Kidney glomerular epithelial cell (primary cell): ENCODE measurements around the gene PRRG1.
"Not testable (repeated sequence)": the region's sequence is repeated elsewhere in the genome, so short reads cannot be mapped to it uniquely, and the experiment has no call there.

Experiments
- DNase-seq: peaks from one replicate; lab custom pipeline; 2025; lab: John Stamatoyannopoulos, UW

The PRRG1 gene

DNA sequence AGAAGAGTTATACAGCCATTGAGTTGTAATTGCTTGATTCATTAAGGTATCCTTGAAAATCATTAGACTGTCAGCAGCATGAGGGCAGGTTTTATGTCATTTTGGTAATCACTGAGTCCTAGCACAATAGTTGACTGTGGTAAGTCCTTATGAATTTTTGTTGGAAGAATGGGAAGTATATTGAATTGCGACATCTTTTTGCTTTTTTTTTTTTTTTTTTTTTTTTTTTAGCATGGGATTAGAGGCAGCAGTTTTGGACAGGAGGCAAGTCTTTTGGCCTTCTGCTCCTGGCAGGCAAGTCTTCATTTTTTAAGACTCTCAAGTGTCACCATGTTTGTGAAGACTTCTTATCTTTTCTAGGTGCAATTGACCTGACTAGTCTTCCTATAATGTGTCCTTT, 29.7 kb downstream of the PRRG1 start:
- DNase-seq, result no peak

DNA sequence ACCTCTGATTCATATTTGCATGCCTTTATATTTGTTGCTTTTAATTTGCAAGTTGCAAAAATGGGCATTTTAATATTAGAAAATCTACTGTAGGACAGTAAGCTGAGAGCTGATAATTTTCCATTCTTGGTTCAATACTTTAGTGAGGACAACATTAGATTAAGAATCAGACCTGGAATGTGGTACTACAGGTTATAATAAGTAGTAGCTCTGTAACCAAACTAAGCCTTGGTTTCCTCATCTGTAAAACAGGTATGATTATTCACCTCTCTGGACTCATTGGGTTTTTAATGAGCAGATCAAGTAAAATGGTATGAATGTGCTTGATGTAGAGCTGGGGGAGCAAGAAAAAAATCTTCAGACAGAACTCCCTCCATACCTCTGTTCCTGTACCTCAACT, 31.1 kb downstream of the PRRG1 start:
- no peak for DNase-seq

DNA sequence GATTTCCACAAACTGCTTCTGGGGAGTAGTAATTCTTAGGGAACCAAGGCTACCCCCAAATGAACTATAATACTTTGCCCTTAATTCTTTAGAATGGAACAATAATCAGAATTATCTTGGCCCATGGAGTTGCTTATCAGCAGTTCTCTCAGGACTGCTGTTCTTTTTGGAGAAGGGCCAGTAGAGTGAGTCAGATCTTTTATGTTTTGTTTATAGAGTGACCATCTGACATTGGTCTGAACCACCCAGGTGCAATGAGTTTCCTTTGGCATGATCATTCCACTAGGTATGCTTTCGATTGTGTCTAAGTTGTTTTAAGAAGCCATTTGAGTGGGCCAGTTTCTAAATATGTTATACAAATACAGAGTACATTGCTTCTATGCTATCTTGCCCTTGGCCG, 31.8 kb downstream of the PRRG1 start:
- DNase-seq, result peak; percentile 68

- DNase-seq, result no peak
Observed at GRCh38 chrX:37383313-37383712, 34.1 kb downstream of the PRRG1 start.

- no peak for DNase-seq
Observed at GRCh38 chrX:37388413-37388812, 39.2 kb downstream of the PRRG1 start.

GRCh38 chrX:37405956-37406355, 56.8 kb downstream of the PRRG1 start:
- DNase-seq, result no peak

DNA sequence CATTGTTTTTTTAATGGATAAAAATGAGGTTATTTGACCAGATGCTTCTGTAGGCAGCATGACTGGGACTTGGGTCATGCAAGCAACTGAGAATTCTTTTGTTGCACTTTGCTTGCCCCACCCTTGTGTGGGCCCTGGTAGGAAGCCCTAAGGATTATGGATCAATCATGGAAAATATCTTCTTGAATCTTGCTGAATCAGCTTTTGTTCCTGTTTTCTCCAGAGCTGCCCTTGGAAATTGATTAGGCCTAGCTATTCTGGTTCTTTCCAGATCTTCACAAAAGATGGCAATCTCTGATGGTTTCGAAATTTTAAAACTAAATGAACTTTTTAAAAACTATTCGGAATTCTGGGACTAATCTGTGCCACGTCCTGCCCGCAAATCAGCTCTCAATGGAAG, 58.6 kb downstream of the PRRG1 start:
- DNase-seq, result no peak

- DNase-seq, result no peak
Observed at GRCh38 chrX:37409278-37409677, 60.1 kb downstream of the PRRG1 start.

DNA sequence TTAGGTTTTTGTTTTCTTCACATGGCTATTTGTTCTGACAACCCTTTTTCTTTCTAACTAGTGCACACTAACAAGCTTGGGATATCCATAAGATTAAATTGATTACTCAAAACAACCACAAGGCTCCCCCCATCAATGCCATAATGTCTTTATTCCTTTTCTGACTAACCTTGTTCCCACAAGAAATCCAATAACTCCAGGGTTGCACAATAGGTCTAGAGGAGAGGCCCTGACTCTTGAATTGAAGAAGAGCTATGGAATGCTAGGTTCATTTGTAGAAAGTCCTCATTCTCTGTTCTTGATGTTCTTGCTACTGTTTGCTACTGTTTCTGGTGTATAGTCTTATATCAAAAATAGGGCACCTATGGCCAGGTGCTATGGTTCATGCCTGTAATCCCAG, 71.0 kb downstream of the PRRG1 start:
- DNase-seq, result no peak

GRCh38 chrX:37420756-37421155, 71.6 kb downstream of the PRRG1 start:
- DNase-seq, result no peak

- no peak for DNase-seq
Observed at GRCh38 chrX:37424000-37424429, 74.9 kb downstream of the PRRG1 start.

DNA sequence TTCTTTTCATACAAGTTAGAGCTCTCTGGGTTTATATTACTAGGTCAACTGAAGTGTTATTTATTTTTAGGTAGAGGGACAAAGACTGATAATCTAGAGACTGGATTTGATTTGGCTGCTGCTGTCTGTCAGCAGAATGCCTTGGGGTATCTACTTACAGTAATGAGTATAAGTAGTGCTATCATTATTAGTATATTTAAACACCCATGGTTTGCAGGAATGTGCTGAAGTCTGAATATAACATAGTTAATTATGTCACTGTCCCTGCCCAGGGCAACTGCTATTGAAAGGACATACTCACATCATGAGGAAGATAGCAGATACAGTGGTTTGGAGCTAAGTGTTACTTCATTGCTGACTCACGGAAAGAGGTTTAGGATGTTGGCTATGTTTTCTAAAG, 76.2 kb downstream of the PRRG1 start:
- no peak for DNase-seq

GRCh38 chrX:37428962-37429361, 79.8 kb downstream of the PRRG1 start:
- DNase-seq, result not testable (repeated sequence)

GRCh38 chrX:37434362-37434761, 85.2 kb downstream of the PRRG1 start:
- DNase-seq, result no peak

GRCh38 chrX:37437160-37437559, 88.0 kb downstream of the PRRG1 start:
- DNase-seq, result no peak

DNA sequence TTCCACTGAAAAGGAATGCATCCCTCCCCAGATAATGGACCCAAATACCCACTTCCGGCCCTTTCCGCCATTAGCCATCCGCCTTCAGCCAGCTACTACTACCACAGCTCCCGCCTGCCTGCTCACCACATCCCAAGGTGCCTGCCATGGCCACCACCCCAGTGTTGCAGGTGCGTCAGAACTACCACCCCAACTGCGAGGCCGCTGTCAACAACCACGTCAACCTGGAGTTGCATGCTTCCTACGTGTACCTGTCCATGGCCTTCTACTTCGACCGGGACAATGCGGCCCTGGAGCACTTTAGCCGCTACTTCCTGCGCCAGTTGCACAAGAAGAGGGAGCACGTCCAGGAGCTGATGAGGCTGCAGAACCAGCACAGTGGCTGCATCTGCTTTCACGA, 92.2 kb downstream of the PRRG1 start:
- DNase-seq, result no peak

- no peak for DNase-seq
Observed at GRCh38 chrX:37445182-37445581, 96.0 kb downstream of the PRRG1 start.

DNA sequence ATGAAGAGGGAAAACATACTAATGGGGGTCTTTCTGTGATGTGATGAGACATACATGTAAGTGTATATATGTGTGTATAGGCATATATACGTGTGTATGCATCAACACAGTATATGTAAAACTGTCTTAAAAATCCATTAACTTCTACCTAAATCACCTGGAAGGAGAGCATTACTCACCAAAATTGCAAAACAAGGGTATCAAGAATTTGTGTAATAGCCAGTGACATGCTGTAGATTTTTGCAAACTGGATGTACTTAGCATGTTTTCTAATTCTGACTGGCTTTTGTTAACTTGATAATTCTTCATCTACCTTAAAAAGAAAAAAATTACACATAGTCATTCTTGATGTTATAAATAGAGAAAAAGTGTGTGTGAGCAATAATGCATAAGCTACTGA, 104.7 kb downstream of the PRRG1 start:
- DNase-seq, result no peak

GRCh38 chrX:37454537-37455285, 105.5 kb downstream of the PRRG1 start:
- peak; percentile 68 for DNase-seq

GRCh38 chrX:37455381-37455780, 106.2 kb downstream of the PRRG1 start:
- no peak for DNase-seq

GRCh38 chrX:37460285-37460684, 111.1 kb downstream of the PRRG1 start:
- not testable (repeated sequence) for DNase-seq

DNA sequence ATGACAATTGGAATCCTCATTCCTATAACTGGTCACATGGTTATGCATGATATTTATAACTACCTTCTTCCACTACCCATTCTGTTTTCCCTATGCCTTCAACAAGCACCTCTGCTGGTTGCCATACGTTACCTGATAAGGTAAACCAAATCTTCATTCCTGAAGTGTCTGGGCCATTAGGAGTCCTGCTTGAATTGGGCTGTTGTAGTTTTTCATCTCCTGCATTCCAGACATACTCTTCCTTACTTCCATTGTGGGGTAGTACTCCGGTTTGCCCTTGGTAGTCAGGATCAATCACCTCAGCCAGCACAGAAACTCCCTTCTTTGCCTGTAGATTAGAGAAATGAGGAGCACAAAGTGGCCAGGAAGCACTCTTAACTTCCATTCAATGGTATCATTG, 113.2 kb downstream of the PRRG1 start:
- DNase-seq, result no peak

DNA sequence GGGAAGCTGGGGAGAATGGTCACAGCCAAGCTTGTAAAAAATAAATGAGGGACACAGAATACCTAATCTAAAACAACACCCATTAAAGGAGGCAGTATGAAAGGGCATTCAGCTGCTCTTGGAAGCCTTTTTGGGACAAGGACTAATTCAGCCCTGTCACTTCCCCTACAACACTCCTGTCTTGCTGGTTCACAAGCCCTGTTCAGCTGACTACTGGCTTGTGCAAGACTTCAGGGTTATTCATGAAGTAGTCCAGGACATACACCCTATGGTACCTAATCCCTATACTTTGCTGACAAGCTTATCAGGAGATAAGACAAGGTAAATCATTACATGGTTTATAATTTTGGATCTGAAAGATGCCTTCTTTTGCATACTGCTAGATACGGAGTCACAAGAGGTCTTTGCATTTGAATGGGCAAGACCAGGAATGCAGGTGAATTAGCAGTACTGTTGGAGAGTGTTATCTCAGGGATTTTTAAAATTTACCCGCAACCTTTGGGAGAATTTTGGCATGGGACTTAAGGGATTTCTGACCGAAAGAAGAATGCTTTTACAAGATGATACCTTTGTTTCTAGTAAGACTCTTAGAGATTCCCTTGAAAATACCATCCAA, 119.1 kb downstream of the PRRG1 start:
- no peak for DNase-seq

- no peak for DNase-seq
Observed at GRCh38 chrX:37470711-37471110, 121.5 kb downstream of the PRRG1 start.
